Amygdala (tissue), 56 donors: ENCODE data around the gene ALG8.
"Not testable (repeated sequence)": the region's sequence is repeated elsewhere in the genome, so short reads cannot be mapped to it uniquely, and the experiment has no call there.

Experiments used
- DNase-seq, 56 donors: peaks; one replicate each; lab custom pipeline; 2025; lab: John Stamatoyannopoulos, UW

The ALG8 gene

DNA sequence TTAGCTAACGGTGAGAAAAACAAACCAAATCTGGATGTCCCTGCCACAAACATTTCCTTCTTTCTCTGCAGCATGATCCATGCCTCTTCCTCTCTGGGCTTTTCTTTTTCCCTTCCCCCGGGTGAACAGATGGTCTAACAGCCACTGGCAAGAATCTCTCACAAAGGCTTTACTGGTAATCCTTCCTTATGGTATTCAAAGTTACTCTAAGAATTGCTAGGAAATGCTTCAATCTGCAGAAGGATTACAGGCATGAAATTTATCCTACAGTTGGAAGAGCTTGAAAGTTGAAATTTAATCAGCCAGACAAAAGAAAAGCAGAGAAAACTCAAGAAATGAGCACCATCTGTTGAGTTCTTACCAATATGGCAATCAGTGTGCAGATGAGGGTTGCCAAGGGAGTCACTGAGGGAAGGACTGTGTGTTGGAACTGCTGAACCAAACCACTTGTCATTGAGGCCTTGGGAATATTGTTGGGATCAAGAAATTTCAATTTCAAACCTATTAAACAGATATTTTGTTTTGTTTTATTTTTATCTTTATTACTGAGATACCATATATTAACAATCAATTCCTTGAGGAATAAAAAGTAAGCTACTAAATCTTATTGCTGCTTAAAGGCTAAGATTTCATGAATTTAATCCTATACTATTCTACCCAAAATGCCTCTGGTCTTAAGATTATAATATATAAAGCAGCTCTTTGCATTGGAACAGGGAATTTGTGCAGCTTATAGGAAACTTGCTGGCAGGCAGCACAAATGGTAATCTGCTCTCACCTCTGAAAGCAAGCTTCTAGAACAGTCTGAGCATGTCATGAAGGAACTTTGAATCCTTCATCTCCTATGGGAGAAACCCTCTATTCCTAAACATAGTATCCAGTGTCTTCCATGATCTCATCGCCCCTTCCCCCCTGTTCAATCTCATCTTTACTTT, 30.1 kb downstream of the ALG8 start:
- DNase-seq, result peak in 6 of 56 donors; percentile 2 to 21 (median 8)

DNA sequence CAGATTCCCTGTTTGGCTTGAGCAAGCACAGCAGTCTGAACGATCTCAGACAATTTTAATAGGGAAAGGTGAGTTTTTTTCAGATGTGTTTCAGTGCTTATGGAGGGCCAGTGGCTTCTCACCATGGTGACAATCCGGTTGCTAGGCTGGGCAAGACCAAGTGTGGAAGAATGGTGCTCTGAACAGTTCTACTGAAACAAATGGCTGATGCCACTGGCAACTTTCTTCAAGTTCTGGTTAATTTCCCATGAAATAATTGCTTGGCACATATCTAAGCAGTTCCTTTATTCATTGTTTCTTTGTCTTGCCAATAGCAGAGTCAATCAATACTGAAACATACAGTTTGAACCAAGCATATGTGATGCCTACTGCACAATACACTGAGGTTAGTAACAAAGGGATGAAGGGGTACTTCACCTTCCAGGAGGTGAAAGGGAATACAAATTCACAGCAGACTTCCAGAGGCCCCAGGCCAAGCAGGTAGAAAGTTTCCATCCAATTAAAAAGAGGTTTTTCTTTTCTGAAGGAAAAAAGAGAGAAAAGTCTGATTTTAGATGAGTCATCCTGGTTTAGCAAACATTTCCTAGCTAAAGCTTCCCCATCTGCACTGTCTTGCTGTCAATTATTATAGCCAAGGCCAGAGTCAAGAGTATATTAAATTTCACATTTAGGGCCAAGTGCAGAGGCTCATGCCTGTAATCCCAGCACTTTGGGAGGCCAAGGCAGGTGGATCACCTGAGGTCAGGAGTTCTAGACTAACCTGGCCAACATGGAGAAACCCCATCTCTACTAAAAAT, 38.6 kb downstream of the ALG8 start:
- DNase-seq, result peak in 17 of 56 donors; percentile 1 to 44 (median 10)

DNA sequence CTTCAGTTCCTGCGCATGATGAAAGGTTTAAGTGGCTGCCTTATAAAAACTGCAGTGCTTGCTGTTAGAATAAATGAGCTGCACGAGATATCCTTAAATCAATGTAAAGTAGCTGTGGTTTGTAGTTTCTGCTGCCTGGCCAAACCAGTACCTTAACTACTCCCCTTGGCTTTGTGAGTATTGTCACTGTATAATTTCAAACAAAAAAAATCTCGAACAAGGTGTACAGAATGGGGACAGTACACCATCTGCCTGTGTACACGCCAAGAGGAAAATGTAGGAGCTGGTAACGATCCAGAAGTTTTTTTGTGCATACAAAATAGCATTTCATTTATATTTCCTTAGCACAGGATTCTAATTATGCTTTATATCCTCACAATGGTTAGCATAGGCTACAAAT, 39.2 kb downstream of the ALG8 start:
- peak in 1 of 56 donors; percentile 36 for DNase-seq

DNA sequence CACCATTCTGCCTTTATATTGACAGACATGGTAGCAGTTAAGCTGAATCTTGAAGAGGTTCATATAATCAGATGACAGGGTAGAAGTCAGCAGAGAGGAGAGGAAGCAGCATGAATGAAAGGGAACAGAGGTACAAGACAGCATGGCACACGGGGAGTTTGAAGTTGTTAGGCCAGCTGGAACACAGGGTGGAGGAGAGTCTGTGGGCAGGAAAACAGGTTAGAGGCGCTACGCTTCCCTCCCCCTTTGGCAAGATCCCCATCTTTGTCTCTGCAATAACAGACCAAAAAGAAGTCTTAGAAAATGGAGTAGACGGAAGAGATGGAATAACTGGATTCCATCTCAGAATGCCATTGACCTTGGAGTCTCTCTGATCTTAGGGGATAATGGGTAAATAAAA, 39.8 kb downstream of the ALG8 start:
- no peak for DNase-seq

DNA sequence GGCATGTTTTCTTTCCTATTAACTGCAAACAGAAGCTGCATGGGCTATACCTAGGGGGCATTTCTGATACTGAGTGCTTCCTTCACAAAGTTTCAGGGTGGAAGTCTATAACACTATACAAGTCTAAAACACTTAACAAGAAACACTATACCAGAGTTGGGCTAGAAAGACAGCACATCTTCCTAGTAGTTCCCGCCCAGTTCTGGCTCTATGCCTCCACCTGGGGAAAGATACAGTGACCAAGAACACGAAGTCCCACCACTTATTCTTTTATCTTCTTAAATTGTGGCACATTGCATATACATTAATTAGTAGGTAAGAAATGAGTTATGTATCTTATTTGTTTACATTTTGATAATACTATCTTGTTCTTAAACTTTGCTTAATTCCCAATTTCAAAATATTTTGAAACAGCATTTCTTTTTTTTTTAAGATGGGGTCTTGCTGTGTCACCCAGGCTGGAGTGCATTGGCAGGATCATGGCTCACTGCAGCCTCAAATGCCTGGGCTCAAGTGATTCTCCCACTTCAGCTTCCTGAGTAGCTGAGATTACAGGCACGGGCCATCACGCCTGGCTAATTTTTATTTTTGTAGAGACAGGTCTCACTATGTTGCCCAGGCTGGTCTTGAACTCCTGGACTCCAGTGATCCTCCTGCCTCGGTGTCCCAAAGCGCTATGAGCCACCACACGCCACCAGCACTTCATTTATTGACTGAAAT, 41.6 kb downstream of the ALG8 start:
- DNase-seq, result no peak

DNA sequence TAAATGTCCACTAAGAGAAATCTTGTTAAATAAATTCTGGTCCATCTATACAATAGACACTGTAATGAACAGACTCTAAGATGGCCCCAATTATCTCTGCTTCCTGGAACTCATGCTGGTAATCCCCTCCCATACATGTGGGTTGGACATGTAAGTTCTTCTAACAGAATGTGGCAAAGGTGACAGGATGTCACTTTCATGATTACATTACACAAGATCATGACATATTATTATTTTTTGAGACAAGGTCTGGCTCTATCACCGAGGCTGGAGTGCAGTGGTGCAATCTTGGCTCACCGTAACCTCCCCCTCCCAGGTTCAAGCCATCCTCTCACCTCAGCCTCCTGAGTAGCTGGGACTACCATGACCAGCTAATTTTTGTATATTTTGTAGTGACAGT, 45.2 kb downstream of the ALG8 start:
- DNase-seq, result no peak

DNA sequence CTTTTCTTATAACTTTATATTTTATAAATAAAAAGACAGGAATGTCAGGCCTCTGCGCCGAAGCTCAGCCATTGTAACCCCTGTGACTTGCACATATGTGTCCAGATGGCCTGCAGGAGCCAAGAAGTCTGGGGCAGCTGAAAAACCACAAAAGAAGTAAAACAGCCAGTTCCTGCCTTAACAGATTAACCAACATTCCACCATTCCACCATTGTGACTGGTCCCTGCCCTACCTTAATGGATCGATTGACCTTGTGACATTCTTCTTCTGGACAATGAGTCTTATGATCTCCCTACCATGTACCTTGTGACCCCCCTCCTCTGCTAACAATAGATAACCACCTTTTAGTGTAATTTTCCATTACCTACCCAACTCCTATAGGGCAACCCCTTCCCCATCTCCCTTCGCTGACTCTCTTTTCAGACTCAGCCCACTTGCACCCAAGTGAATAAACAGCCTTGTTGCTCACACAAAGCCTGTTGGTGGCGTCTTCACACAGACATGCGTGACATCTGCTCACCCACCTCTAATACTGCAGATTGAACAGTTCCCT, 52.8 kb downstream of the ALG8 start:
- not testable (repeated sequence) for DNase-seq

DNA sequence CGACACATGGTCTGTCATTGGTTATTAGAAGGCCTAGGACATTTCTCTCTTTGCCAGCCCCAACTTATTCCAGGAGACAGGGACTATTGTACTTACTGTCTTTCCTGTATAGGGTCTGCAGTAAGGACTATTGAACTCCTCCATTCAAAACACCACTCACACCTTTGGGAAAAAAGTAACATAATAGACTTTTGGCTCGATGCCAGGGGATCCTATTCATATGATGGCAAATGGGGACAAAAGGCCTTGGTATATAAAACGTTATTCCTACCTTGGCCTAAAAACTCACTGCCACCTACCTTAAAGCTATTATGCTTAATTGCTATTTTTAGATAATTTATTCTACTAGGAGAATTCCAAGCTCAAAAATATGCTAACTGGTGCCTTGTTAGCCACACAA, 53.5 kb downstream of the ALG8 start:
- peak in 1 of 56 donors; percentile 7 for DNase-seq

DNA sequence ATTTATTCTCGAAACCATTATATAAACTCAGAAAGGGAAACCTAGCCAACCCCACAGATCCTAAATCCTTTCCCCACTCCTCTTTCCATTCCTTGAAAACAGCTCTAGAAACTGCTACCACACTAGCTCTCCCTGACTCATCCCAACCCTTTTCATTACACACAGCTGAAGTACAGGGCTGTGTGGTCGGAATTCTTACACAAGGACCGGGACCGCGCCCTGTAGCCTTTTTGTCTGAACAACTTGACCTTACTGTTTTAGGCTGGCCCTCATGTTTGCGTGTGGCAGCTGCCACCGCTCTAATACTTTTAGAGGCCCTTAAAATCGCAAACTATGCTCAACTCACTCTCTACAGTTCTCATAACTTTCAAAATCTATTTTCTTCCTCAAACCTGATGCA, 54.9 kb downstream of the ALG8 start:
- not testable (repeated sequence) for DNase-seq

DNA sequence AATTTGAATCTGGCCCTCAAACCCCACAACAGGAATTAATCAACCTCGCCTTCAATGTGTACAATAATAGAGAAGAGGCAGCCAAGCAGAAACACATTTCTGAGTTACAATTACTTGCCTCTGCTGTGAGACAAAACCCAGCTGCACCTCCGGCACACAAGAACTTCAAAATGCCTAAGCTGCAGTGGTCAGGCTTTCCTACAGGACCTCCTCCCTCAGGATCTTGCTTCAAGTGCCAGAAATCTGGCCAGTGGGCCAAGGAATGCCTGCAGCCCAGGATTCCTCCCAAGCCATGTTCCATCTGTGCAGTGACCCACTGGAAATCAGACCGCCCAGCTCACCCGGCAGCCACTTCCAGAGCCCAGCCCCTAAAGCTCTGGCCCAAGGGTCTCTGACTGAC, 56.4 kb downstream of the ALG8 start:
- DNase-seq, result no peak

DNA sequence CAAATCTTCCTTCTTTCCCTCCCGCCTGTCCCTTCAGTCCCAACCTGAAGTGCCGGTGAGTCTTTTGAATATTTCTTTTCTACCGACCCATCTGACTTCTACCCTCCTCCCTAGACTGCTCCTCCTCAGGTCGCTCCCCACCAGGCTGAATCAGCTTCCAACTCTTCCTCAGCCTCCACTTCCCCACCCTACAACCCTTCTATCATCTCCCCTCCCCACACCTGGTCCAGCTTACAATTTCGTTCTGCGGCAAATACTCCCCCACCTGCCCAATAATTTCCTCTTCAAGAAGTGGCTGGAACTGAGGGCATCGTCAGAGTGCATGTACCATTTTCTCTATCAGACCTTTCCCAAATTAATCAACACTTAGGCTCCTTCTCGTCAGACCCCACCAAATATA, 57.3 kb downstream of the ALG8 start:
- DNase-seq, result no peak

DNA sequence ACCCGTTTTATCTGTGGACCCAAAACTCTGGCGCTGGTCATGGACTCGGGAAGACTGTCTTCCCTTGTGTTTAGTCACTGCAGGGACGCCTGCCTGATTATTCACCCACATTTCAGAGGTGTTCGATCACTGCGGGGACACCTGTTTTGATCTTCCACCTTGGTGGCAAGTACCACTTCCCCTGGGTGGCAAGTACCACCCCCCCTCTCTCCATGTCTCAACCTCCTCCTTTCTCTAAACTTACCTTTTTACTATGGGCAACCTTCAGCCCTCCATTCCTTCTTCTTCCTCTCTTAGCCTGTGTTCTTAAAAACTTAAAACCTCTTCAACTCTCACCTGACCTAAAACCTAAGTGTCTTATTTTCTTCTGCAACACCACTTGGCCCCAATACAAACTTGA, 57.8 kb downstream of the ALG8 start:
- DNase-seq, result no peak

DNA sequence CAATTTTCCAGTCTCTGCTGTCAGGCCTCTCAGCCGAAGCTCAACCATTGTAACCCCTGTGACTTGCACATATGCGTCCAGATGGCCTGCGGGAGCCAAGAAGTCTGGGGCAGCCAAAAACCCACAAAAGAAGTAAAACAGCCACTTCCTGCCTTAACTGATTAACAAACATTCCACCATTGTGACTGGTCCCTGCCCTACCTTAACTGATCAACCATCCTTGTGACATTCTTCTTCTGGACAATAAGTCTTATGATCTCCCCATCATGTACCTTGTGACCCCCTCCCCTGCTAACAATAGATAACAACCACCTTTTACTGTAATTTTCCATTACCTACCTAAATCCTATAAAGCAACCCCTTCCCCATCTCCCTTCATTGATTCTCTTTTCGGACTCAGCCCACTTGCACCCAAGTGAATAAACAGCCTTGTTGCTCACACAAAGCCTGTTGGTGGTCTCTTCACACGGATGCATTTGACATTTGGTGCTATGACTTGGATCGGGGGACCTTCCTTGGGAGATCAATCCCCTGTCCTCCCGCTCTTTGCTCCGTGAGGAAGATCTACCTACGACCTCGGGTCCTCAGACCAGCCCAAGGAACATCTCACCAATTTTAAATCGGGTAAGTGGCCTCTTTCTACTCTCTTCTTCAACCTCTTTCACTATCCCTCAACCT, 58.5 kb downstream of the ALG8 start:
- DNase-seq, result no peak

DNA sequence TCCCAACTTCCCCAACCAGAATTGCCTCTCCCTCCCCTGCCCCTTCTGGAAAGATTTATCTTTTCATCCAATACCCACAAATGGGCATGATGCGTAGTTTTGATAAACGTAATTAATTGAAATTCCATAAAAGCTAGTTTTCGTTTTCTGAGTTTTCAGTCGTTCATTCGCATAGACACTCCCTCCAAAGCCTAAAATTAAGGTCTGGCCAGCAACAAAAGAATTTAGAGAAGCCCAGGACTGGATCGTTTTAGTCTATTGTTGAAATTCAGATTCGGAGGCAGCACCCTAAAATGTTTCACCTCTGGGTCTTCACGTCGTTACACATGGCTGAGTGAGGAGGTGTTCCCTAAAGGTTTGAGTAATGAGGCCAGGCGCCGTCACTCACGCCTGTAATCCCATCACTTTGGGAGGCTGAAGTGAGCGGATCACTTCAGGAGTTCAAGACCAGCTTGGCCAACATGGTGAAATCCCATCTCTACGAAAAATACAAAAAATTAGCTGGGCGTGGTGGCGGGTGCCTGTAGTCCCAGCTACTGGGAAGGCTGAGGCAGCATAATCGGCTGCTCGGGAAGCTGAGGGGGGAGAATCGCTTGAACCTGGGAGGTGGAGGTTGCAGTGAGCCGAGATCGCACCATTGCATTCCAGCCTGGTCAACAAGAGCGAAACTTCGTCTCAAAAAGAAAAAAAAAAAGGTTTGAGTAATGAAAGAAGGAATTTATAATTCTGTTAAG, 59.2 kb downstream of the ALG8 start:
- DNase-seq, result peak in 1 of 56 donors; percentile 3

DNA sequence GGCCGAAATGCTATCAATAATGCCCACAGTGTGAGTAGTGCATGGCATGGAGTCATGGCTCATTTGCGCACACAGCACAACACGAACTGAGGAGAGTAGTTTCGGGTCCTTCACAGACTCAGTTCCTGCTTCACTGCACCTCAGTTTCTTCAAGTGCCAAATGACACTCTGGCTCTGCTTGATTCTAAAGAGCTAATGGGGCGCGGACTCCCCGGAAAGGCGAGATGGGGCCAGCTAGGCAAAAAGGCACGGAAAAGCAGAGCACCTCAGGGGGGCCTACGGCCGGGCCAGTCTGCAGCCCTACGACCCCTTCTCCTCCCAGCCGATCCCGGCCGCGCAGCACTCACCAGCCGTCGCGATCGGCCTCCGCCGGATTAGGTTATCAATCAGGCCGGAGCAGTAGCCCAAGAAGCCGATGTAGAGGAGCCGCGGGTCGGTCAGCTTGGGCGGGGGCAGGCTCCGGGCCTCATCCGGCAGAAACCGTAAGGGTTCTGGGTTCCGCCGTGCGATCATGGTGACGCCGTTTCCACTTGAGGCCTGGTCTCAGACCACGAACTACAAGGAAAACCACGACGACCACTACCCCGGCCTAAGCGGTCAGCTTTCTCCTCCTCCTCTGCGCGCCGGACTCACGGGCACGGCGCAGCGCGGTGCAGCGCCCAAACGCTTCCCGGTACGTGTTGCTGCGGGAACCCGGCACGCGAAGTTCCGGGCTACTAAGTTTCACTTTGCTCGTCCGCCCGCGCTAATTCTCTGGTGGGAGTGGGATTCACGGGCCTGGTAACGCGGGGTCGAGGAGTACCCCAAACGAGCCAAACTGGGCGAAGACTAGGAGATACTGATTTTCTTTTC, 60.0 kb downstream of the ALG8 start, which contains the start of gene NDUFC2:
TSS of gene NDUFC2 (minus strand) at position 631 of the 852 bp plus-strand sequence. CDS start at position 513, 118 bp downstream.
- peak in 55 of 56 donors; percentile 17 to 86 (median 68) for DNase-seq

DNA sequence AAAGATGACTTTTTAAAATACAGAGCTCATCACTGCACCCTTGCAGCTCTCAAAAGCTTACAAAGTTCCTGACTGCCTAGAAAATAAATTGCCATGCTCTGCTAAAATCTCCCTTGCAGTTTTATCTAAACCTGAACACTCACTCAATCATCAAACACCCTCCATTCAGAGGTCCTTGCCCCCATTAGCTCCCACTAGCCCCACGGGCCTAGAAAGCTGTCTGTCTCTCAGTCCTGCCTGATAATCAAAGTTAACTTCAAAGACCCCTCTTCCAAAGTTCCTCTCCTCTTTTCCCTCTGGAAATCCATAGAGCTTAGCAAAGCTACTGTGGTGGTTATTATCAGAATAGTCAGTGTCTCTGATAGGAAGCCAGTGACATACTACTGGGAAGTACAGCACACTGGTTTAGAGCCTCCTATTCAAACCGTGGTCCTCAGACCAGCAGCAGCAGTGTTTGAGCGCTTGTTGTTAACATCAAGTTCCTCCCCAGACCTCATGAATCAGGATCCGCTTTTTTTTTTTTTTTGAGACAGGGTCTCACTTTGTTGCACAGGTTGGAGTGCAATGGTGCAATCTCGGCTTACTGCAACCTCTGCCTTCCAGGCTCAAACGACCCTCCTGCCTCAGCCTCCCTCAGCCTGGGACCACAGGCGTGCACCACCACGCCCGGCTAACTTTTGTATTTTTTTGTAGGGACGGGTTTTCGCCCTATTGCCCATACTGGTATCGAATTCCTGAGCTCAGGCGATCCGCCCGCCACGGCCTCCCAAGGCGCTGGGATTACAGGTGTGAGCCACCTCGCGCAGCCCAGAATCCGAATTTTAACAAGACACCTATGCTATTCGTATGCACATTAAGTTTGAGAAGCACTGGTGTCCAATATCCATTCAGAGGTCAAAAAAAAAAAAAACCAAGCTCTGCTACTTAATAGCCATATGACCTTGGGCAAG, 60.9 kb downstream of the ALG8 start:
- DNase-seq, result no peak

DNA sequence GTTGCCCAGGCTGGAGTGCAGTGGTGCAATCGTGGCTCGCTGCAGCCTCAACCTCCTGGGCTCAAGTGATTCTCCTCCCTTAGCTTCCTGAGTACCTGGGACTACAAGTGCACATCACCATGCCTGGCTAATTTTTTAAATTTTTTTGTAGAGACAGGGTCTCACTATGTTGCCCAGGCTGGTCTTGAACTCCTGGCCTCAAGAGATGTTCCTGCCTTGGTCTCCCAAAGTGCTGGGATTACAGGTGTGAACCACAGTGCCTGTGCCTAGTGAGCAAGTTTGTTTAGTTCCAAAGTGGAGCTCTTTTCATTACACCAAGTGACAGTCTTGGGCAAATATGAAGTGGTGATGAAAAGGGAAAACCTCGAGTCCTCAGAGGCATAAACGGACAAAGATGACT, 61.8 kb downstream of the ALG8 start:
- not testable (repeated sequence) for DNase-seq
